Activated T-helper 1 cell treated with anti-CD3 and anti-CD28 coated beads, Interleukin-12 subunit alpha, Interleukin-12 subunit beta, Interleukin-2, Interleukin-4 antibody, amounts not matched to agents 30 ng/mL and 10 ng/mL and 1 ng/mL, durations not matched to agents 14 hours and 24 hours and 36 hours (primary cell): ENCODE results near the gene LBH. TPM values are rescaled to one million over a fixed set of nuclear protein-coding genes. Genes with fewer than 3 reads are reported as not detected.
A peak's percentile ranks its signal among the peaks of the same experiment; 100 is the strongest.

Experiments
- DNase-seq: peaks from one replicate; pipeline ENCODE4 v3.0.0; 2021; ENCODE audit warnings: low spot score
- H3K27ac Mint-ChIP-seq: one replicate; pipeline ENCODE4 v1.8.0; 2021; ENCODE audit warnings: mild to moderate bottlenecking, mixed read lengths
- H3K27me3 Mint-ChIP-seq: one replicate; pipeline ENCODE4 v1.8.0; 2022; ENCODE audit warnings: mild to moderate bottlenecking, moderate library complexity, mixed read lengths; ENCODE audit not compliant: insufficient read depth
- H3K36me3 Mint-ChIP-seq: one replicate; pipeline ENCODE4 v1.8.0; 2021; ENCODE audit warnings: low read depth, mixed read lengths
- H3K4me1 Mint-ChIP-seq: one replicate; pipeline ENCODE4 v1.8.0; 2021; ENCODE audit warnings: low read depth, mixed read lengths
- H3K4me3 Mint-ChIP-seq: one replicate; pipeline ENCODE4 v1.8.0; 2021; ENCODE audit warnings: mild to moderate bottlenecking, moderate library complexity, mixed read lengths
- H3K9me3 Mint-ChIP-seq: one replicate; pipeline ENCODE4 v1.8.0; 2021; ENCODE audit warnings: mixed read lengths
- intact Hi-C: fragments of 100-400 bp; cut with micrococcal nuclease; formaldehyde crosslinking; loops from one replicate; pipeline ENCODE4 v1.15.1; 2024
- total RNA-seq: library from RNA; stranded (reverse); gene quantifications from 2 replicates; pipeline ENCODE4 v1.2.3, GENCODE V29; 2022

Gene LBH
- total RNA-seq, 1 donor from 2014 or later: 306 TPM

GRCh38 chr2:30219886-30220875 lies 11.2 kb upstream of the LBH start:
- no peak overlapping the region for H3K27ac Mint-ChIP-seq
- H3K4me1 Mint-ChIP-seq: peaks cover 64% of the 10 kb centered on the region
- H3K4me3 Mint-ChIP-seq: no peak overlapping the region
- no peaks in the 10 kb centered on the region for H3K36me3 Mint-ChIP-seq
- no peak for DNase-seq
- H3K9me3 Mint-ChIP-seq: no peaks in the 10 kb centered on the region
- intact Hi-C loops: no loop called here
- H3K27me3 Mint-ChIP-seq: no peaks in the 10 kb centered on the region

GRCh38 chr2:30221531-30221930 lies 9.8 kb upstream of the LBH start:
- no peak for DNase-seq
- Mint-ChIP-seq H3K9me3 (no peaks in the 10 kb centered on the region), H3K4me3 (no peak overlapping the region), H3K36me3 (no peaks in the 10 kb centered on the region), H3K27ac (no peak overlapping the region), H3K4me1 (peaks cover 67% of the 10 kb centered on the region), H3K27me3 (no peaks in the 10 kb centered on the region)
- intact Hi-C loops: no loop called here

GRCh38 chr2:30222031-30222430 lies 9.3 kb upstream of the LBH start:
- Mint-ChIP-seq H3K27ac (peak overlapping the region; percentile 54), H3K9me3 (no peaks in the 10 kb centered on the region), H3K4me3 (no peak overlapping the region), H3K4me1 (peaks cover 69% of the 10 kb centered on the region), H3K36me3 (no peaks in the 10 kb centered on the region), H3K27me3 (no peaks in the 10 kb centered on the region)
- no peak for DNase-seq
- intact Hi-C loops: no loop called here

- Mint-ChIP-seq H3K9me3 (no peaks in the 10 kb centered on the region), H3K27me3 (no peaks in the 10 kb centered on the region), H3K4me3 (no peak overlapping the region), H3K27ac (peak overlapping the region; percentile 80), H3K36me3 (no peaks in the 10 kb centered on the region), H3K4me1 (peaks cover 69% of the 10 kb centered on the region)
- no peak for DNase-seq
- intact Hi-C loops: no loop called here
These were observed 8.5 kb upstream of the LBH start for GRCh38 chr2:30222636-30223360.

GRCh38 chr2:30223413-30223874 lies 7.9 kb upstream of the LBH start:
- peaks cover 4% of the 10 kb centered on the region for H3K27me3 Mint-ChIP-seq
- intact Hi-C loops: no loop called here
- no peak for DNase-seq
- no peaks in the 10 kb centered on the region for H3K9me3 Mint-ChIP-seq
- H3K4me3 Mint-ChIP-seq: peak overlapping the region; percentile 29
- H3K36me3 Mint-ChIP-seq: no peaks in the 10 kb centered on the region
- H3K27ac Mint-ChIP-seq: peak overlapping the region; percentile 69
- peaks cover 73% of the 10 kb centered on the region for H3K4me1 Mint-ChIP-seq

GRCh38 chr2:30224151-30224550 lies 7.2 kb upstream of the LBH start:
- intact Hi-C loops: loop anchor here (2.0 kb wide), 1 partner anchor 1101 kb away; no protein-coding TSS in a partner anchor
- H3K27me3 Mint-ChIP-seq: peaks cover 4% of the 10 kb centered on the region
- peak overlapping the region; percentile 69 for H3K27ac Mint-ChIP-seq
- peak overlapping the region; percentile 34 for H3K4me3 Mint-ChIP-seq
- H3K36me3 Mint-ChIP-seq: no peaks in the 10 kb centered on the region
- no peaks in the 10 kb centered on the region for H3K9me3 Mint-ChIP-seq
- H3K4me1 Mint-ChIP-seq: peaks cover 76% of the 10 kb centered on the region
- no peak for DNase-seq

- Mint-ChIP-seq H3K27me3 (peaks cover 5% of the 10 kb centered on the region), H3K27ac (peak overlapping the region; percentile 97), H3K4me1 (peaks cover 77% of the 10 kb centered on the region), H3K9me3 (no peaks in the 10 kb centered on the region), H3K36me3 (no peaks in the 10 kb centered on the region), H3K4me3 (peak overlapping the region; percentile 91)
- intact Hi-C loops: loop anchor here (1.0 to 2.0 kb wide), 2 partner anchors 16 to 1100 kb away; no protein-coding TSS in a partner anchor
- peak; percentile 48 for DNase-seq
These were observed 6.1 kb upstream of the LBH start for GRCh38 chr2:30225131-30225762.

GRCh38 chr2:30226144-30227032 lies 4.9 kb upstream of the LBH start:
- Mint-ChIP-seq H3K4me1 (peaks cover 84% of the 10 kb centered on the region), H3K27me3 (peaks cover 7% of the 10 kb centered on the region), H3K27ac (peak overlapping the region; percentile 97), H3K36me3 (no peaks in the 10 kb centered on the region), H3K9me3 (no peaks in the 10 kb centered on the region), H3K4me3 (peak overlapping the region; percentile 91)
- intact Hi-C loops: loop anchor here (1.0 to 2.0 kb wide), 9 partner anchors 8 to 221 kb away; partner anchors contain the start of gene LCLAT1
- DNase-seq: no peak

- H3K9me3 Mint-ChIP-seq: no peaks in the 10 kb centered on the region
- H3K36me3 Mint-ChIP-seq: peaks cover 19% of the 10 kb centered on the region
- intact Hi-C loops: no loop called here
- peaks cover 7% of the 10 kb centered on the region for H3K27me3 Mint-ChIP-seq
- peak overlapping the region; percentile 72 for H3K4me3 Mint-ChIP-seq
- no peak for DNase-seq
- peak overlapping the region; percentile 88 for H3K27ac Mint-ChIP-seq
- H3K4me1 Mint-ChIP-seq: peaks cover 72% of the 10 kb centered on the region
These were observed 1.7 kb upstream of the LBH start for GRCh38 chr2:30229596-30229995.

- Mint-ChIP-seq H3K27me3 (peaks cover 7% of the 10 kb centered on the region), H3K4me1 (peaks cover 72% of the 10 kb centered on the region), H3K9me3 (no peaks in the 10 kb centered on the region), H3K4me3 (peak overlapping the region; percentile 81), H3K36me3 (peaks cover 29% of the 10 kb centered on the region), H3K27ac (peak overlapping the region; percentile 84)
- no peak for DNase-seq
- intact Hi-C loops: loop anchor here (1.0 to 10.0 kb wide), 5 partner anchors 23 to 1336 kb away; partner anchors contain the start of gene WDR43
These were observed 680 bp upstream of the LBH start for GRCh38 chr2:30230497-30231211.

- Mint-ChIP-seq H3K4me1 (peaks cover 72% of the 10 kb centered on the region), H3K27ac (peak overlapping the region; percentile 99), H3K27me3 (peaks cover 7% of the 10 kb centered on the region), H3K9me3 (no peaks in the 10 kb centered on the region), H3K36me3 (peaks cover 45% of the 10 kb centered on the region), H3K4me3 (peak overlapping the region; percentile 98)
- intact Hi-C loops: loop anchor here (1.0 to 10.0 kb wide), 5 partner anchors 21 to 1337 kb away; partner anchors contain the start of gene WDR43
- peak; percentile 72 for DNase-seq
These were observed 864 bp downstream of the LBH start for GRCh38 chr2:30231996-30232800.
